GM12891 (cell line): ENCODE results near the gene TMIE.

Source experiments
- POLR2A ChIP-seq: IDR thresholded peaks from 2 replicates; pipeline ENCODE4 v1.6.1; 2011; ENCODE audit warnings: low read depth, low read length, control low read depth
- POLR2AphosphoS5 ChIP-seq: IDR thresholded peaks from 2 replicates; pipeline ENCODE4 v1.6.1; 2011; ENCODE audit warnings: low read depth, low read length, control low read depth
- POU2F2 ChIP-seq: IDR thresholded peaks from 2 replicates; pipeline ENCODE4 v1.6.1; 2011; ENCODE audit warnings: low read depth, mild to moderate bottlenecking, control low read depth, low read length, moderate library complexity
- SPI1 ChIP-seq: IDR thresholded peaks from 2 replicates; pipeline ENCODE4 v1.6.1; 2011; ENCODE audit warnings: low read depth, low read length, control low read depth

DNA sequence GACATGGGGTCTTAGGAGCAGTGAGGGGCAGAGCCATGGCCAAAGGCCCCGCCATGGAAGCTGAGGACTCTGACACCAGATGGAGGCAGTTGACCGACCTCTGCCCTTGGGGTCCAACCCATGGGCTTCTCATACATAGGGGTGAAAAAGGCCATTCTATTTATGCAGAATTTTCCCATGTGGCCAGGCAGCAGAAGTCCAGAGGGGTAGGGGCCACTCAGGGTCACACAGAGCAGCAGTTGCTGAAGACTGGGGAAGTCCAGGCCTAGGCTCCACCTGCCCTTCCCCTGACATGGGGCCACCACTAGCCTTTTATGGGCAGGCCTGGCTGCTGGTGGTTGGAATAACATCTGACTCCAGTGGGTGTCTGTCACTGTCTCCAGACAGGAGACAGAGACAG lies 10.1 kb downstream of the TMIE start:
- TF ChIP-seq POLR2A (no peak), POLR2AphosphoS5 (no peak), SPI1 (no peak), POU2F2 (no peak)
